HEK293 (cell line): ENCODE measurements around the gene CACNA1C.

Experiments
- ATF2 ChIP-seq: fragments of 450-650 bp; formaldehyde crosslinking; IDR thresholded peaks from 2 replicates; pipeline ENCODE4 v1.5.1; 2016; ENCODE audit warnings: missing biosample characterization, missing genetic modification characterization, low read depth
- REPIN1 ChIP-seq: fragments of 450-650 bp; formaldehyde crosslinking; IDR thresholded peaks from 2 replicates; pipeline ENCODE4 v1.5.1; 2017; ENCODE audit warnings: missing biosample characterization, missing genetic modification characterization, low read depth
- SP2 ChIP-seq: fragments of 450-650 bp; formaldehyde crosslinking; IDR thresholded peaks from 2 replicates; pipeline ENCODE4 v1.5.1; 2016; ENCODE audit warnings: missing biosample characterization, missing genetic modification characterization
- ZBTB11 ChIP-seq: fragments of 450-650 bp; formaldehyde crosslinking; conservative IDR thresholded peaks from 2 replicates; pipeline ENCODE4 v1.5.1; 2016; ENCODE audit warnings: low read depth, missing biosample characterization, missing genetic modification characterization
- ZNF114 ChIP-seq: fragments of 450-650 bp; formaldehyde crosslinking; IDR thresholded peaks from 2 replicates; pipeline ENCODE4 v1.5.0; 2017; ENCODE audit warnings: missing biosample characterization, missing genetic modification characterization

DNA sequence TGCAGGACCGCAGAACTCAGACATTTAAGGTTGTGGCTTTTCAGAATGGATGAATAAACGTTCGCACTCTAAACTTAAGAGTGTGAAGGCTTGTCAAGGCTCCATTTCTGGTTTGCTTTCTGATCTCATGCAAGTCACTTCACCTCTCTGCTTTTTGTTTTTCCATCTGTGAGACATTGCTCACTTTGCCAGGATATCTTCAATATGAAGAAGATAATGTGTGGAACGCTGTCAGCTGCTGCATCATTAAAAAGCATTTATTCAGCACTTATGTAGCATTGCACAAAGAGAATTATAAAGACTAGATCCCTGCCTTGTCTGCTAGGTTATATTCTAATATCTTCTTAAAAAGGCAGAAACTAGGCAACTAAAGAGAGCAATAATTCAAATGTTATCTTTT is 172.2 kb downstream of the CACNA1C start:
- TF ChIP-seq REPIN1 (tag by site-specific recombination): no peak
- TF ChIP-seq ATF2: no peak
- TF ChIP-seq ZBTB11 (tag by site-specific recombination): no peak
- no peak for TF ChIP-seq ZNF114 (tag by site-specific recombination)
- no peak for TF ChIP-seq SP2 (tag by site-specific recombination)
